Measurements from ENCODE around the gene TFR2. TPM values are rescaled to one million over a fixed set of nuclear protein-coding genes. Genes with fewer than 3 reads are reported as not detected.

The TFR2 gene
- total RNA-seq, 1 experiment from 2014 or later: not detected

DNA sequence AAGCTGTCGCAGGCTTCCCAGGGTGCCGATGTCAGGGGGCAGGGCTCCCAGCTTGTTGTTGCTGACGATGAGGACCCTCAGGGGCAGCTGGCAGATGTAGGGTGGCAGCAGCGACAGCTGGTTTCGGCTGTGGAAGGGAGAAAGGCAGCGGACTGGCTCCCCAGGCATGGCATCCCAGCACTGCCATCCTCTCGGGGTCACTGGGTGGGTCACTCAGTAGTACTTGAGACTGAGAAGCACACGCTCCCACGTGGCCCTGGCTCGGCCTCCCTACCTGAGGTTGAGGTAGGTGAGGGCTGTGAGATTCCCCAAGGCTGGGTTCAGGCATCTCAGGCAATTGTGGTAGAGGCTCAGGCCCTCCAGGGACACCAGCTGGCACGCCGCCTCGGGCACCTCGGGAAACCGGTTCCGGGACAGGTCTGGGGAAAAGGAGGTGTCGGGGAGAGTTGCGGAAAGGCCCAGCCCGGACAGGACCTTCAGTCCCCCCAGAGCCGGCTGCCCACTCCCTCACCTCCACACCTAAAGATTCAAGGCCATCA lies 59.2 kb downstream of the TFR2 start:
- no peak for TF ChIP-seq CTCF (IDR thresholded peaks at IDR 0.05; ENCODE audit: unreplicated experiment)
- Mint-ChIP-seq H3K4me1 (ENCODE audit: insufficient read depth, unreplicated experiment) (peaks cover 13% of the 10 kb centered on the region), H3K9me3 (ENCODE audit: unreplicated experiment) (no peaks in the 10 kb centered on the region), H3K27me3 (ENCODE audit: insufficient read depth, unreplicated experiment) (no peaks in the 10 kb centered on the region), H3K4me3 (ENCODE audit: unreplicated experiment) (no peak overlapping the region), H3K27ac (ENCODE audit: low read depth, unreplicated experiment) (no peak overlapping the region), H3K36me3 (ENCODE audit: insufficient read depth, unreplicated experiment) (peaks cover 23% of the 10 kb centered on the region)
- no TSS peak for BruUV-seq (replicated peaks)
- ChIA-PET POLR2A (interaction anchor here (0.5 kb wide), 1 partner anchor 22 kb away, joined by 3 read pairs; no protein-coding TSS in a partner anchor), CTCF (interaction anchor here (0.5 to 1.3 kb wide), 3 partner anchors 18 to 109 kb away, joined by 3 to 4 read pairs (median 4); partner anchors contain the start of gene PCOLCE)
- DNase-seq (ENCODE audit: unreplicated experiment): no peak
- intact Hi-C loops (cut with micrococcal nuclease): no loop called here

GRCh38 chr7:100580466-100581283 lies 60.7 kb downstream of the TFR2 start:
- peaks cover 27% of the 10 kb centered on the region for H3K36me3 Mint-ChIP-seq (ENCODE audit: insufficient read depth, unreplicated experiment)
- POLR2A ChIA-PET: no interaction called here
- DNase-seq (ENCODE audit: unreplicated experiment): no peak
- intact Hi-C loops (cut with micrococcal nuclease): no loop called here
- peaks cover 13% of the 10 kb centered on the region for H3K4me1 Mint-ChIP-seq (ENCODE audit: insufficient read depth, unreplicated experiment)
- H3K27ac Mint-ChIP-seq (ENCODE audit: low read depth, unreplicated experiment): no peak overlapping the region
- no peaks in the 10 kb centered on the region for H3K9me3 Mint-ChIP-seq (ENCODE audit: unreplicated experiment)
- CTCF ChIA-PET: interaction anchor here (0.6 to 1.3 kb wide), 4 partner anchors 17 to 553 kb away, joined by 3 to 4 read pairs (median 3); partner anchors contain the start of gene POP7
- H3K27me3 Mint-ChIP-seq (ENCODE audit: insufficient read depth, unreplicated experiment): no peaks in the 10 kb centered on the region
- BruUV-seq (replicated peaks): no TSS peak
- no peak overlapping the region for H3K4me3 Mint-ChIP-seq (ENCODE audit: unreplicated experiment)
- TF ChIP-seq CTCF (IDR thresholded peaks at IDR 0.05; ENCODE audit: unreplicated experiment): no peak

- ChIA-PET POLR2A (no interaction called here), CTCF (interaction anchor here (0.5 to 1.2 kb wide), 3 partner anchors 18 to 142 kb away, joined by 3 to 5 read pairs (median 4); partner anchors contain the start of gene PPP1R35)
- Mint-ChIP-seq H3K36me3 (ENCODE audit: insufficient read depth, unreplicated experiment) (peaks cover 30% of the 10 kb centered on the region), H3K27ac (ENCODE audit: low read depth, unreplicated experiment) (no peak overlapping the region), H3K4me3 (ENCODE audit: unreplicated experiment) (no peak overlapping the region), H3K27me3 (ENCODE audit: insufficient read depth, unreplicated experiment) (no peaks in the 10 kb centered on the region), H3K9me3 (ENCODE audit: unreplicated experiment) (no peaks in the 10 kb centered on the region), H3K4me1 (ENCODE audit: insufficient read depth, unreplicated experiment) (peaks cover under 1% of the 10 kb centered on the region)
- DNase-seq (ENCODE audit: unreplicated experiment): no peak
- intact Hi-C loops (cut with micrococcal nuclease): no loop called here
- no TSS peak for BruUV-seq (replicated peaks)
- no peak for TF ChIP-seq CTCF (IDR thresholded peaks at IDR 0.05; ENCODE audit: unreplicated experiment)
Measured at GRCh38 chr7:100578246-100579183, 62.8 kb downstream of the TFR2 start.

Measured in MCF 10A (cell line).